IMR-90 (cell line): ENCODE measurements around the gene CLMP.

Experiments
- BHLHE40 ChIP-seq: fragments of 150-350 bp; IDR thresholded peaks from 2 replicates; pipeline ENCODE4 v1.6.1; 2016; ENCODE audit warnings: mild to moderate bottlenecking, low read depth, low read length
- CEBPB ChIP-seq: IDR thresholded peaks from 2 replicates; pipeline ENCODE4 v1.6.1; 2012; ENCODE audit warnings: low read depth, low read length, improper control_type of control experiment
- MAFK ChIP-seq: IDR thresholded peaks from 2 replicates; pipeline ENCODE4 v1.6.1; 2012; ENCODE audit warnings: low read depth, low read length, improper control_type of control experiment
- MAZ ChIP-seq: IDR thresholded peaks from 2 replicates; pipeline ENCODE4 v1.6.1; 2012; ENCODE audit warnings: low read depth, mild to moderate bottlenecking, low read length, improper control_type of control experiment, moderate library complexity, borderline replicate concordance
- MXI1 ChIP-seq: IDR thresholded peaks from 2 replicates; pipeline ENCODE4 v1.6.1; 2012; ENCODE audit warnings: low read depth, mild to moderate bottlenecking, low read length, moderate library complexity, borderline replicate concordance
- NFE2L2 ChIP-seq: fragments of 150-350 bp; IDR thresholded peaks from 2 replicates; pipeline ENCODE4 v1.6.1; 2016; ENCODE audit warnings: low read depth, mild to moderate bottlenecking, low read length
- POLR2A ChIP-seq: IDR thresholded peaks from 2 replicates; pipeline ENCODE4 v1.6.1; 2012; ENCODE audit warnings: mild to moderate bottlenecking, low read depth, low read length
- RAD21 ChIP-seq: IDR thresholded peaks from 2 replicates; pipeline ENCODE4 v1.6.1; 2012; ENCODE audit warnings: low read length, improper control_type of control experiment
- RCOR1 ChIP-seq: IDR thresholded peaks from 2 replicates; pipeline ENCODE4 v1.6.1; 2012; ENCODE audit warnings: mild to moderate bottlenecking, low read length, improper control_type of control experiment; ENCODE audit not compliant: insufficient replicate concordance
- RFX5 ChIP-seq: IDR thresholded peaks from 2 replicates; pipeline ENCODE4 v1.8.0; 2012; ENCODE audit warnings: low read depth, mild to moderate bottlenecking, low read length, moderate library complexity
- SMC3 ChIP-seq: fragments of 150-350 bp; IDR thresholded peaks from 2 replicates; pipeline ENCODE4 v1.6.1; 2016; ENCODE audit warnings: low read depth, mild to moderate bottlenecking, antibody characterized with exemption, low read length, moderate library complexity
- TF ChIP-seq, protein P1 (sequence below): conservative IDR thresholded peaks from 2 replicates; pipeline ENCODE4 v1.5.1; 2012; ENCODE audit warnings: mild to moderate bottlenecking, low read depth, low read length, improper control_type of control experiment
- TF ChIP-seq, protein P2 (sequence below): fragments of 150-350 bp; IDR thresholded peaks from 2 replicates; pipeline ENCODE4 v1.6.1; 2017; ENCODE audit warnings: mild to moderate bottlenecking, antibody characterized with exemption, low read length, low read depth

DNA sequence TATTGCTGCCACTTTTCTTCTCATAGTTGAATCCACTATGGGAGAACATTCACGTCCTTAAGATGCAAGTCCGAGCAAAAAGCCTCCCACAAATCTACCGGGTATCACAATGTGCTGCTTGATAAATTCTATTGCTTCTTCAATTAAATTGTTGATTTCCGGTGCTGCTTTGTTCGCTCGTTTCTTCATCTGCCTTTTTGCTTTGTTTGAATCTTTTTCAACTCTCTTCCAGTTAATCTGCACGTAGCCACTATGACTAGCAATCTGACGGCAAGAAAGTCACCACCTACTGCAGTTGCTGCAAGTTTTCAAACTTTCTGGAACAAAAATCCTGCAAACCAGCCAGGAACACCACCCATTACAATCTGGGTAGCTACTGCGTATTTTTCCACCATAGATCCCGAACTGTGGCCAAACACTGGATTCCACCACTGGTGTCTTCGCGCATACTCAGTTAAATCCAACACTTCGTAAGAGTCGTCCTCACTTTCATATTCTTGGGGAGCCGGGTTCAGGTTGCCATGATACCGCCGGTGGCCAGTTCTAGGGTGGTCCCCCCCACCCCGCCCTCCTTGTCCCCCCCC lies 59.1 kb downstream of the CLMP start:
- TF ChIP-seq, protein P1, sequence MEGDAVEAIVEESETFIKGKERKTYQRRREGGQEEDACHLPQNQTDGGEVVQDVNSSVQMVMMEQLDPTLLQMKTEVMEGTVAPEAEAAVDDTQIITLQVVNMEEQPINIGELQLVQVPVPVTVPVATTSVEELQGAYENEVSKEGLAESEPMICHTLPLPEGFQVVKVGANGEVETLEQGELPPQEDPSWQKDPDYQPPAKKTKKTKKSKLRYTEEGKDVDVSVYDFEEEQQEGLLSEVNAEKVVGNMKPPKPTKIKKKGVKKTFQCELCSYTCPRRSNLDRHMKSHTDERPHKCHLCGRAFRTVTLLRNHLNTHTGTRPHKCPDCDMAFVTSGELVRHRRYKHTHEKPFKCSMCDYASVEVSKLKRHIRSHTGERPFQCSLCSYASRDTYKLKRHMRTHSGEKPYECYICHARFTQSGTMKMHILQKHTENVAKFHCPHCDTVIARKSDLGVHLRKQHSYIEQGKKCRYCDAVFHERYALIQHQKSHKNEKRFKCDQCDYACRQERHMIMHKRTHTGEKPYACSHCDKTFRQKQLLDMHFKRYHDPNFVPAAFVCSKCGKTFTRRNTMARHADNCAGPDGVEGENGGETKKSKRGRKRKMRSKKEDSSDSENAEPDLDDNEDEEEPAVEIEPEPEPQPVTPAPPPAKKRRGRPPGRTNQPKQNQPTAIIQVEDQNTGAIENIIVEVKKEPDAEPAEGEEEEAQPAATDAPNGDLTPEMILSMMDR, result no peak
- TF ChIP-seq POLR2A (no peak), BHLHE40 (no peak), NFE2L2 (no peak), RFX5 (no peak), SMC3 (no peak), CEBPB (no peak), RAD21 (no peak), MXI1 (no peak), MAFK (no peak), MAZ (no peak), RCOR1 (no peak)
- TF ChIP-seq, protein P2, sequence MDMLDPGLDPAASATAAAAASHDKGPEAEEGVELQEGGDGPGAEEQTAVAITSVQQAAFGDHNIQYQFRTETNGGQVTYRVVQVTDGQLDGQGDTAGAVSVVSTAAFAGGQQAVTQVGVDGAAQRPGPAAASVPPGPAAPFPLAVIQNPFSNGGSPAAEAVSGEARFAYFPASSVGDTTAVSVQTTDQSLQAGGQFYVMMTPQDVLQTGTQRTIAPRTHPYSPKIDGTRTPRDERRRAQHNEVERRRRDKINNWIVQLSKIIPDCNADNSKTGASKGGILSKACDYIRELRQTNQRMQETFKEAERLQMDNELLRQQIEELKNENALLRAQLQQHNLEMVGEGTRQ, result no peak
